ENCODE results near the gene RAMP1.
"Not testable (repeated sequence)": the region's sequence is repeated elsewhere in the genome, so short reads cannot be mapped to it uniquely, and the experiment has no call there.

RAMP1 gene

GRCh38 chr2:237859533-237860272 is at the start of gene RAMP1:
Gene RAMP1, plus strand, starts transcription at chr2:237859623. Its CDS starts 53 bp downstream, at chr2:237859676.
- FAIRE-seq, result no peak

- FAIRE-seq, result no peak
Measured at GRCh38 chr2:237815637-237816036, 43.8 kb upstream of the RAMP1 start.

GRCh38 chr2:237816531-237816930 is 42.9 kb upstream of the RAMP1 start:
- no peak for FAIRE-seq

- FAIRE-seq, result peak; percentile 82
Measured at GRCh38 chr2:237818066-237818473, 41.4 kb upstream of the RAMP1 start.

GRCh38 chr2:237819231-237819630 is 40.2 kb upstream of the RAMP1 start:
- peak; percentile 17 for FAIRE-seq

- FAIRE-seq, result no peak
Measured at GRCh38 chr2:237820421-237820820, 39.0 kb upstream of the RAMP1 start.

GRCh38 chr2:237823544-237823943 is 35.9 kb upstream of the RAMP1 start:
- peak; percentile 30 for FAIRE-seq

- no peak for FAIRE-seq
Measured at GRCh38 chr2:237824085-237824484, 35.3 kb upstream of the RAMP1 start.

GRCh38 chr2:237827421-237827987 is 31.9 kb upstream of the RAMP1 start:
- no peak for FAIRE-seq

- FAIRE-seq, result peak; percentile 77
Measured at GRCh38 chr2:237830522-237830921, 28.9 kb upstream of the RAMP1 start.

GRCh38 chr2:237833546-237833945 is 25.9 kb upstream of the RAMP1 start:
- FAIRE-seq, result no peak

- FAIRE-seq, result no peak
Measured at GRCh38 chr2:237835372-237835771, 24.1 kb upstream of the RAMP1 start.

- no peak for FAIRE-seq
Measured at GRCh38 chr2:237841051-237841450, 18.4 kb upstream of the RAMP1 start.

GRCh38 chr2:237848940-237849339 is 10.5 kb upstream of the RAMP1 start:
- not testable (repeated sequence) for FAIRE-seq

GRCh38 chr2:237854295-237854694 is 5.1 kb upstream of the RAMP1 start:
- no peak for FAIRE-seq

- no peak for FAIRE-seq
Measured at GRCh38 chr2:237857791-237858190, 1.6 kb upstream of the RAMP1 start.

GRCh38 chr2:237858294-237859081 is 935 bp upstream of the RAMP1 start:
- FAIRE-seq, result no peak

- FAIRE-seq, result no peak
Measured at GRCh38 chr2:237859082-237859433, 365 bp upstream of the RAMP1 start.

- no peak for FAIRE-seq
Measured at GRCh38 chr2:237860273-237860935, 981 bp downstream of the RAMP1 start.

- no peak for FAIRE-seq
Measured at GRCh38 chr2:237861875-237862527, 2.6 kb downstream of the RAMP1 start.

GRCh38 chr2:237862528-237862895 is 3.1 kb downstream of the RAMP1 start:
- FAIRE-seq, result no peak

- FAIRE-seq, result no peak
Measured at GRCh38 chr2:237863102-237863511, 3.7 kb downstream of the RAMP1 start.

All from islet of Langerhans (tissue), 1 donor.